IMR-90 (cell line): ENCODE measurements around the gene TFDP2. TPM values are rescaled to one million over a fixed set of nuclear protein-coding genes. Genes with fewer than 3 reads are reported as not detected.

Source experiments
- ATAC-seq: fragments of 200-7000 bp; cut with Tn5 transposase; 2 replicates; pipeline ENCODE4 v1.9.1; 2020; ENCODE audit warnings: low read depth, mild to moderate bottlenecking, moderate library complexity
- BruUV-seq: library from RNA; stranded (reverse); fragments of 400-500 nt; replicated peaks from 2 replicates; lab custom pipeline; 2021; lab: Mats Ljungman, UMichigan
- CTCF ChIA-PET: fragments of 300-600 bp; formaldehyde crosslinking; extraction: SDS; loops from one replicate; lab custom pipeline; 2021; ENCODE audit warnings: antibody characterized with exemption; lab: Yijun Ruan, JAX
- POLR2A ChIA-PET: fragments of 300-600 bp; sonication (Branson Sonifier 250); formaldehyde crosslinking; loops from one replicate; lab custom pipeline; 2022; ENCODE audit warnings: antibody characterized with exemption; ENCODE audit not compliant: unreplicated experiment; lab: Charles Lee
- DNase-seq: peaks from one replicate; pipeline ENCODE4 v3.0.0; 2013
- H2AFZ ChIP-seq: replicated peaks from 2 replicates; pipeline ENCODE3; 2013; ENCODE audit warnings: low read length, mild to moderate bottlenecking; ENCODE audit not compliant: poor library complexity
- H2AK5ac ChIP-seq: 2 replicates; pipeline ENCODE4 v1.6.1; 2013; ENCODE audit warnings: low read depth, low read length, inconsistent platforms
- H2AK9ac ChIP-seq: replicated peaks from 2 replicates; pipeline ENCODE3; 2013; ENCODE audit warnings: mild to moderate bottlenecking, low read depth, low read length, moderate library complexity; ENCODE audit not compliant: poor library complexity
- H2BK120ac ChIP-seq: 2 replicates; pipeline ENCODE4 v1.6.1; 2013; ENCODE audit warnings: low read depth, low read length, inconsistent platforms
- H2BK15ac ChIP-seq: 3 replicates; pipeline ENCODE4 v1.6.1; 2013; ENCODE audit warnings: low read depth, low read length, inconsistent platforms
- H2BK20ac ChIP-seq: 2 replicates; pipeline ENCODE4 v1.6.1; 2013; ENCODE audit warnings: low read depth, mild to moderate bottlenecking, inconsistent platforms, low read length, moderate library complexity
- H2BK5ac ChIP-seq: 2 replicates; pipeline ENCODE4 v1.6.1; 2013; ENCODE audit warnings: mild to moderate bottlenecking, low read depth, low read length, inconsistent platforms; ENCODE audit not compliant: poor library complexity, severe bottlenecking
- H3K14ac ChIP-seq: replicated peaks from 2 replicates; pipeline ENCODE4 v1.6.1; 2013; ENCODE audit warnings: low read depth, low read length, inconsistent platforms
- H3K18ac ChIP-seq: 2 replicates; pipeline ENCODE4 v1.6.1; 2013; ENCODE audit warnings: low read depth, low read length, control low read depth
- H3K23ac ChIP-seq: 2 replicates; pipeline ENCODE4 v1.6.1; 2013; ENCODE audit warnings: low read depth, low read length, inconsistent platforms
- H3K27ac ChIP-seq: 2 replicates; pipeline ENCODE4 v1.5.1; 2013; ENCODE audit warnings: mild to moderate bottlenecking, control low read depth, low read length; ENCODE audit not compliant: insufficient read depth
- H3K27me3 ChIP-seq: 2 replicates; pipeline ENCODE4 v1.6.1; 2013; ENCODE audit warnings: low read length; ENCODE audit not compliant: control insufficient read depth, insufficient read depth
- H3K36me3 ChIP-seq: 2 replicates; pipeline ENCODE4 v1.6.1; 2013; ENCODE audit warnings: low read length, mixed read lengths; ENCODE audit not compliant: control insufficient read depth, insufficient read depth
- H3K4ac ChIP-seq: 2 replicates; pipeline ENCODE4 v1.6.1; 2013; ENCODE audit warnings: low read depth, low read length, inconsistent platforms
- H3K4me1 ChIP-seq: 2 replicates; pipeline ENCODE4 v1.6.1; 2013; ENCODE audit warnings: low read length, mixed read lengths; ENCODE audit not compliant: control insufficient read depth, insufficient read depth
- H3K4me2 ChIP-seq: 2 replicates; pipeline ENCODE4 v1.6.1; 2013; ENCODE audit warnings: low read depth, mild to moderate bottlenecking, control low read depth, low read length, moderate library complexity
- H3K4me3 ChIP-seq: 2 replicates; pipeline ENCODE4 v1.5.1; 2013; ENCODE audit warnings: low read depth, mild to moderate bottlenecking, control low read depth, low read length, moderate library complexity; ENCODE audit not compliant: insufficient read depth
- H3K56ac ChIP-seq: 2 replicates; pipeline ENCODE4 v1.6.1; 2013; ENCODE audit warnings: low read length, inconsistent platforms; ENCODE audit not compliant: insufficient read depth; ENCODE audit errors: extremely low read depth
- H3K79me1 ChIP-seq, 2 experiments: 2 replicates each; pipeline ENCODE4 v1.6.1; 2013; ENCODE audit warnings: low read length in 2 of 2, inconsistent platforms in 1 of 2, low read depth in 1 of 2
- H3K9ac ChIP-seq: 2 replicates; pipeline ENCODE4 v1.6.1; 2013; ENCODE audit warnings: low read depth, low read length, control low read depth
- H3K9me1 ChIP-seq: 2 replicates; pipeline ENCODE4 v1.6.1; 2013; ENCODE audit warnings: low read length, inconsistent platforms; ENCODE audit not compliant: insufficient read depth
- H3K9me3 ChIP-seq: 2 replicates; pipeline ENCODE4 v1.6.1; 2013; ENCODE audit warnings: low read length; ENCODE audit not compliant: control insufficient read depth, insufficient read depth
- H4K20me1 ChIP-seq: 2 replicates; pipeline ENCODE4 v1.6.1; 2013; ENCODE audit warnings: low read length, inconsistent platforms; ENCODE audit not compliant: insufficient read depth
- H4K5ac ChIP-seq: 2 replicates; pipeline ENCODE4 v1.6.1; 2013; ENCODE audit warnings: mild to moderate bottlenecking, low read depth, low read length, control low read depth
- H4K8ac ChIP-seq, 2 experiments: 2 replicates each; pipeline ENCODE4 v1.6.1; 2013; ENCODE audit warnings: low read depth in 2 of 2, low read length in 2 of 2, control low read depth in 1 of 2, inconsistent platforms in 1 of 2
- H4K91ac ChIP-seq: 2 replicates; pipeline ENCODE4 v1.6.1; 2013; ENCODE audit warnings: low read depth, low read length, inconsistent platforms; ENCODE audit not compliant: insufficient read depth
- CHD1 ChIP-seq: IDR thresholded peaks from 2 replicates; pipeline ENCODE4 v1.6.1; 2012; ENCODE audit warnings: low read depth, low read length, improper control_type of control experiment
- POLR2A ChIP-seq: IDR thresholded peaks from 2 replicates; pipeline ENCODE4 v1.6.1; 2012; ENCODE audit warnings: mild to moderate bottlenecking, low read depth, low read length
- WGBS, 2 experiments: methylation state at CpG; one replicate each; pipeline versions ENCODE4 v1.1.5 to v1.1.7; 2013; ENCODE audit warnings: missing lambda C conversion rate in 2 of 2; ENCODE audit not compliant: insufficient read length in 1 of 2; ENCODE audit errors: extremely low coverage in 2 of 2; 5-methylcytosine and 5-hydroxymethylcytosine counted together
- dilution Hi-C: fragments of 300-500 bp; cut with HindIII; formaldehyde crosslinking; loops from one replicate; pipeline ENCODE4 v1.14.3; 2018; ENCODE audit warnings: low sequenced_read_pairs; ENCODE audit not compliant: unreplicated experiment
- in situ Hi-C: fragments of 300-500 bp; cut with MboI; formaldehyde crosslinking; loops from 3 replicates; pipeline ENCODE4 v1.14.3; 2019; ENCODE audit warnings: low sequenced_read_pairs, inconsistent platforms, mixed read lengths
- intact Hi-C: fragments of 100-400 bp; cut with micrococcal nuclease; formaldehyde crosslinking; loops from 2 replicates; pipeline ENCODE4 v1.10.0; 2022
- polyA plus RNA-seq, 3 experiments: library from polyadenylated mRNA; depleted of rRNA; stranded (reverse); fragments of >200 nt; gene quantifications; 2 replicates each; pipeline ENCODE4 v1.2.3, GENCODE V29; 2012; ENCODE audit warnings: low replicate concordance in 1 of 3
- total RNA-seq: library from RNA; depleted of rRNA; stranded (reverse); fragments of >200 nt; gene quantifications from 2 replicates; pipeline ENCODE4 v1.2.3, GENCODE V29; 2012
- TF ChIP-seq, protein P1 (sequence below): fragments of 150-350 bp; IDR thresholded peaks from 2 replicates; pipeline ENCODE4 v1.6.1; 2016; ENCODE audit warnings: low read depth, mild to moderate bottlenecking, low read length, moderate library complexity, borderline replicate concordance

TFDP2 gene
- total and polyA plus RNA-seq, 2 of the 4 experiments (the other 2 are of a cell fraction): 10.7 to 23.7 TPM

DNA sequence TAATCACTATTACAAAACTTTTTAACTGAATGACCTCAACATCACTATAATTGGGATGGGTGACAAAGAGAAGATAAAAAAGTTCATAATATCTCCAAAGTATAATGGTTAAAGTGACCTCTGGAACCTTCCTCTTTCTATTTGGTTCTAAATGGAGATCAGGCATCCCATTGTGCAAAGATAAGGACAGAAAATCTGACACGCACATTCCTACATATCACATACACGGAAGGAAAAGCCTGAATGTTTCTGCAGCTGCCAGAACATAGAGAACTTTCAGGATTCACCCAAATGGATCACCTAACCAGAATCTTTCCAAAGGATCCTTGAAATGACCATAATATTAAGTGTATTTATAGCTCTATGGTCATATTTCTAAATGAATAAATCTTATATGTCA, 128.2 kb downstream of the TFDP2 start:
- H3K4me2 ChIP-seq: no peak overlapping the region
- H2AK5ac ChIP-seq: no peak overlapping the region
- no peaks in the 10 kb centered on the region for H3K4me1 ChIP-seq
- ATAC-seq (no peak), DNase-seq (no peak)
- H2BK5ac ChIP-seq: no peak overlapping the region
- H2AFZ ChIP-seq: no peak overlapping the region
- H4K5ac ChIP-seq: no peak overlapping the region
- peaks cover 3 to 10% of the 10 kb centered on the region in 2 experiments; a peak in 3 of 4 replicates for H3K79me1 ChIP-seq
- no peak overlapping the region for H3K18ac ChIP-seq
- H3K4ac ChIP-seq: no peak overlapping the region
- no peak overlapping the region for H4K8ac ChIP-seq
- no TSS peak for BruUV-seq
- in situ Hi-C loops (no loop called here), dilution Hi-C loops (no loop called here), intact Hi-C loops (no loop called here)
- H3K9ac ChIP-seq: no peak overlapping the region
- no peak overlapping the region for H2BK20ac ChIP-seq
- H3K23ac ChIP-seq: no peak overlapping the region
- no peak overlapping the region for H2AK9ac ChIP-seq
- H2BK15ac ChIP-seq: no peak overlapping the region
- no peak overlapping the region for H3K4me3 ChIP-seq
- H2BK120ac ChIP-seq: no peak overlapping the region
- no CpG with 5 or more reads among the region's 2 CpGs for WGBS, 2 experiments
- no peaks in the 10 kb centered on the region for H3K27me3 ChIP-seq
- no peak overlapping the region for H3K56ac ChIP-seq
- no peaks in the 10 kb centered on the region for H3K36me3 ChIP-seq
- no peak overlapping the region for H4K91ac ChIP-seq
- H4K20me1 ChIP-seq: no peaks in the 10 kb centered on the region
- no peak overlapping the region for H3K27ac ChIP-seq
- CTCF ChIA-PET: no interaction called here
- no peak for TF ChIP-seq CHD1
- TF ChIP-seq POLR2A: no peak
- TF ChIP-seq, protein P1, sequence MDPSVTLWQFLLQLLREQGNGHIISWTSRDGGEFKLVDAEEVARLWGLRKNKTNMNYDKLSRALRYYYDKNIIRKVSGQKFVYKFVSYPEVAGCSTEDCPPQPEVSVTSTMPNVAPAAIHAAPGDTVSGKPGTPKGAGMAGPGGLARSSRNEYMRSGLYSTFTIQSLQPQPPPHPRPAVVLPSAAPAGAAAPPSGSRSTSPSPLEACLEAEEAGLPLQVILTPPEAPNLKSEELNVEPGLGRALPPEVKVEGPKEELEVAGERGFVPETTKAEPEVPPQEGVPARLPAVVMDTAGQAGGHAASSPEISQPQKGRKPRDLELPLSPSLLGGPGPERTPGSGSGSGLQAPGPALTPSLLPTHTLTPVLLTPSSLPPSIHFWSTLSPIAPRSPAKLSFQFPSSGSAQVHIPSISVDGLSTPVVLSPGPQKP: no peak
- 0 out of 2 replicates have a peak, but pooled peaks cover 3% of the 10 kb centered on the region for H3K9me1 ChIP-seq
- POLR2A ChIA-PET: no interaction called here
- H3K14ac ChIP-seq: no peak overlapping the region
- H3K9me3 ChIP-seq: no peaks in the 10 kb centered on the region
